ENCODE measurements around the gene WHRN. TPM values are rescaled to one million over a fixed set of nuclear protein-coding genes. Genes with fewer than 3 reads are reported as not detected.

The WHRN gene
- total RNA-seq, 4 donors from 2014 or later, result 8.1 to 12.6 (median 10.7) TPM

GRCh38 chr9:114372921-114373448 lies 132.3 kb downstream of the WHRN start:
- intact Hi-C loops (cut with DNase I), result no loop called here
- H3K9me3 ChIP-seq, result no peaks in the 10 kb centered on the region
- H3K36me3 ChIP-seq, result peaks cover 15 to 76% (median 36%) of the 10 kb centered on the region in 4 donors
- 53% methylated on average over 3 of the region's 9 CpGs for WGBS
- H3K4me1 ChIP-seq, result peaks cover 14 to 27% (median 21%) of the 10 kb centered on the region in 4 donors
- H3K27me3 ChIP-seq, result no peaks in the 10 kb centered on the region
- no peak for TF ChIP-seq CTCF (IDR thresholded peaks at IDR 0.05)
- TF ChIP-seq POLR2AphosphoS5 (IDR thresholded peaks at IDR 0.05), result peak in 1 of 2 donors; percentile 6
- DNase-seq (ENCODE audit: extremely low spot score), result no peak
- peak overlapping the region; percentile 30 to 59 (median 50) for H3K27ac ChIP-seq (replicated peaks in 1 of 4)
- no peak overlapping the region for H3K4me3 ChIP-seq

- no peaks in the 10 kb centered on the region for H3K9me3 ChIP-seq
- peaks cover 14 to 27% (median 22%) of the 10 kb centered on the region in 4 donors for H3K4me1 ChIP-seq
- H3K36me3 ChIP-seq, result peaks cover 18 to 76% (median 38%) of the 10 kb centered on the region in 4 donors
- H3K4me3 ChIP-seq, result no peak overlapping the region
- H3K27ac ChIP-seq (replicated peaks in 1 of 4), result peak overlapping the region; percentile 30 to 59 (median 50)
- no peak for TF ChIP-seq POLR2A (IDR thresholded peaks at IDR 0.05; ENCODE audit: low read depth)
- no peak for TF ChIP-seq CTCF (IDR thresholded peaks at IDR 0.05)
- TF ChIP-seq EP300 (IDR thresholded peaks at IDR 0.05), result no peak
- TF ChIP-seq POLR2AphosphoS5 (IDR thresholded peaks at IDR 0.05), result no peak
- intact Hi-C loops (cut with DNase I), result no loop called here
- no peak for DNase-seq (ENCODE audit: extremely low spot score)
- no peaks in the 10 kb centered on the region for H3K27me3 ChIP-seq
- 41% methylated on average over 12 of the region's 14 CpGs for WGBS
Observed at GRCh38 chr9:114371973-114372917, 133.0 kb downstream of the WHRN start.

GRCh38 chr9:114371343-114371944 lies 133.8 kb downstream of the WHRN start:
- TF ChIP-seq POLR2AphosphoS5 (IDR thresholded peaks at IDR 0.05), result no peak
- TF ChIP-seq CTCF (IDR thresholded peaks at IDR 0.05), result no peak
- no peak for TF ChIP-seq EP300 (IDR thresholded peaks at IDR 0.05)
- no peak for TF ChIP-seq POLR2A (IDR thresholded peaks at IDR 0.05; ENCODE audit: low read depth)
- intact Hi-C loops (cut with DNase I), result no loop called here
- no peak for DNase-seq (ENCODE audit: extremely low spot score)
- H3K36me3 ChIP-seq, result peaks cover 13 to 76% (median 32%) of the 10 kb centered on the region in 4 donors
- no peak overlapping the region for H3K4me3 ChIP-seq
- WGBS, result 70% methylated on average over 7 of the region's 7 CpGs
- H3K27ac ChIP-seq (replicated peaks in 1 of 4), result peak overlapping the region in 3 of 4 donors; percentile 14 to 59 (median 30)
- no peaks in the 10 kb centered on the region for H3K27me3 ChIP-seq
- peaks cover 14 to 27% (median 23%) of the 10 kb centered on the region in 4 donors for H3K4me1 ChIP-seq
- H3K9me3 ChIP-seq, result no peaks in the 10 kb centered on the region

- DNase-seq (ENCODE audit: extremely low spot score), result no peak
- peaks cover 14 to 27% (median 23%) of the 10 kb centered on the region in 4 donors for H3K4me1 ChIP-seq
- TF ChIP-seq POLR2A (IDR thresholded peaks at IDR 0.05; ENCODE audit: low read depth) (no peak), EP300 (IDR thresholded peaks at IDR 0.05) (no peak), CTCF (IDR thresholded peaks at IDR 0.05) (no peak), POLR2AphosphoS5 (IDR thresholded peaks at IDR 0.05) (no peak)
- intact Hi-C loops (cut with DNase I), result no loop called here
- H3K27ac ChIP-seq (replicated peaks in 1 of 4), result peak overlapping the region in 1 of 4 donors; percentile 14
- 54% methylated on average over 3 of the region's 4 CpGs for WGBS
- H3K36me3 ChIP-seq, result peaks cover 13 to 76% (median 28%) of the 10 kb centered on the region in 4 donors
- no peaks in the 10 kb centered on the region for H3K27me3 ChIP-seq
- H3K4me3 ChIP-seq, result no peak overlapping the region
- H3K9me3 ChIP-seq, result no peaks in the 10 kb centered on the region
Observed at GRCh38 chr9:114370968-114371320, 134.3 kb downstream of the WHRN start.
